ENCODE measurements around the gene ARMC3. TPM values are rescaled to one million over a fixed set of nuclear protein-coding genes. Genes with fewer than 3 reads are reported as not detected.

Gene ARMC3
- total and polyA plus RNA-seq, 9 donors = 1.6 to 39.8 (median 3.0) TPM; not detected in 4

DNA sequence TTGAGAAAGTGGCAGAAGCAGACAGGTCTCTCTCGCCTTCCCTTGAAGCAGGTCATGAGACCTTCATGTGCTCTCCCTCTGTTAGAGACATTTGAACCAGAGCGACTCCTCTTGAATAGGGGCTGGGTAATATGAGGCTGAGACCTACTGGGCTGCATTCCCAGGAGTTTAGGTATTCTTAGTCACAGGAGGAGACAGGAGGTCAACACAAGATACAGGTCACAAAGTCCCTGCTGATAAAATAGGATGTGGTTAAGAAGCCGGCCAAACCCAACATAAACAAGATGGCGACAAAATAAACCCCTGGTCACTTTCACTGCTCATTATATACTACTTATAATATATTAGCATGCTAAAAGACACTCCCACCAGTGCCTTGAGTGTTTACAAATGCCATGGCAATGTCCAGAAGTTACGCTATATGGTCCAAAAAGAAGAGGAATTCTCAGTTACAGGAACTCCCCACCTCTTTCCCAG lies 124.0 kb downstream of the ARMC3 start:
- Histone ChIP-seq H3K27ac (no peak overlapping the region), H3K9me3 (no peaks in the 10 kb centered on the region), H3K4me3 (no peak overlapping the region), H3K4me1 (ENCODE audit: insufficient read depth) (no peaks in the 10 kb centered on the region), H3K27me3 (no peaks in the 10 kb centered on the region), H3K36me3 (no peaks in the 10 kb centered on the region)
- TF ChIP-seq, protein P1, sequence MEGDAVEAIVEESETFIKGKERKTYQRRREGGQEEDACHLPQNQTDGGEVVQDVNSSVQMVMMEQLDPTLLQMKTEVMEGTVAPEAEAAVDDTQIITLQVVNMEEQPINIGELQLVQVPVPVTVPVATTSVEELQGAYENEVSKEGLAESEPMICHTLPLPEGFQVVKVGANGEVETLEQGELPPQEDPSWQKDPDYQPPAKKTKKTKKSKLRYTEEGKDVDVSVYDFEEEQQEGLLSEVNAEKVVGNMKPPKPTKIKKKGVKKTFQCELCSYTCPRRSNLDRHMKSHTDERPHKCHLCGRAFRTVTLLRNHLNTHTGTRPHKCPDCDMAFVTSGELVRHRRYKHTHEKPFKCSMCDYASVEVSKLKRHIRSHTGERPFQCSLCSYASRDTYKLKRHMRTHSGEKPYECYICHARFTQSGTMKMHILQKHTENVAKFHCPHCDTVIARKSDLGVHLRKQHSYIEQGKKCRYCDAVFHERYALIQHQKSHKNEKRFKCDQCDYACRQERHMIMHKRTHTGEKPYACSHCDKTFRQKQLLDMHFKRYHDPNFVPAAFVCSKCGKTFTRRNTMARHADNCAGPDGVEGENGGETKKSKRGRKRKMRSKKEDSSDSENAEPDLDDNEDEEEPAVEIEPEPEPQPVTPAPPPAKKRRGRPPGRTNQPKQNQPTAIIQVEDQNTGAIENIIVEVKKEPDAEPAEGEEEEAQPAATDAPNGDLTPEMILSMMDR (IDR thresholded peaks at IDR 0.05) = no peak
- TF ChIP-seq POLR2A (IDR thresholded peaks at IDR 0.05) = no peak
- WGBS, 3 donors = 73 to 89% (median 82%) methylated on average over 5 of the region's 5 CpGs
- intact Hi-C loops (cut with DNase I) = no loop called here
- DNase-seq = no peak

DNA sequence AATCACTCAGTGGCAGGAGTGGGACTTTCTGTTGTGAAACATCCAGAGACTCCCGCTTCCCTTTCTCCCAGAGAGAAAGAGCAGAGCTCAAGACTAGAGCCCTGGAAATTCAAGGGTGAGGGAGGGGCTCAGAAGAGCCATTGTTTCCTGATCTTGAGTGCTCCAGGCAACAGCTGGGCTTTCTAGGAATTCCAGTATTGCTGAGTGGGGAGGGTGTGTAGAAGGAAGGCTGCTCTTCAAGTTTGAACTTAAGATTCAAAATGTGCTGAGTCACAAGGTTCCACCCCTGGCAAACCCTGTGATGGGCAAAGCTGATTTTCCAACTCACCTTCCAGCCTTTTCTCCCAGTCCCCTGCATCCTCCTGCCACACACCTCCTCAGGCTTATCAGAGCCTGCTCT lies 125.2 kb downstream of the ARMC3 start:
- 4 to 35% (median 29%) methylated on average over 1 of the region's 1 CpG for WGBS, 3 donors
- no peak overlapping the region for H3K4me3 ChIP-seq
- no peak overlapping the region for H3K27ac ChIP-seq
- no peaks in the 10 kb centered on the region for H3K36me3 ChIP-seq
- no peaks in the 10 kb centered on the region for H3K27me3 ChIP-seq
- DNase-seq = no peak
- no peak for TF ChIP-seq EP300 (IDR thresholded peaks at IDR 0.05)
- TF ChIP-seq, protein P1 (IDR thresholded peaks at IDR 0.05) = no peak
- no peak for TF ChIP-seq POLR2A (IDR thresholded peaks at IDR 0.05)
- no peaks in the 10 kb centered on the region for H3K4me1 ChIP-seq (ENCODE audit: insufficient read depth)
- intact Hi-C loops (cut with DNase I) = no loop called here
- H3K9me3 ChIP-seq = no peaks in the 10 kb centered on the region

DNA sequence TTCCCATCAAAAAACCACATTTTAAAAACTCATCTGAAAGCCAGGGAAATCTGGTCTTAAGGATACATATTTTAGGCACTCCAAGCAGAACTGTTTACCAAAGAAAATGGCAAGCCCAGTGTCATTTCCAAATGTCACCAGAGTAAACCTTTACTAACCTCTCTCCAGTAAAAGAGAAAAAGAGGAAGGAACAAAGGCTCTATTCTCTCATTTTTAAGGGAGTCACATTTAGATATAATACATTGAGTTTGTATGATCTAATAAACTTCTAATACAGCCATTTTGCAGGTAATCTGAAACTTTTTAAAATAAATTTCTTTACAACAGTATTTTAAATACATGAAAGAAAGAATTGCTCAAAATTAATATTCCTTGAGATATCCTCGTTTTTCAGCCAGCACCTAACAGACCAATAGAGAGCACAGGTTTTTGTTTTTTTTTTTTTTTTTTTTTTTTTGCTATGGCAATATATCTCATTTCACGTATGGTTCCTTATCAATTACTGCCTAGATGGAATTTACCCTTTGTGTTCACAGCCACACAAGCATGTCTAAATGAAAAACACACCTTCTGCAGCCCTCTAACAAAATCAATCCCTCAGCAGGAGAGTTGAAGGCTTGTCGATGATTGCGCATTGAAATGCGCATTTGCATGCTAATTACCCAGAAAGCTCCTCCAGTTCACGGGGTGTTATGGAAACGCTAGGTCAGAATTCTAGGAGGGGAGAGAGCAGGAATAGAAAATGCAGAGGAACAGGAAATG lies 127.8 kb downstream of the ARMC3 start:
- H3K36me3 ChIP-seq = no peaks in the 10 kb centered on the region
- H3K4me3 ChIP-seq = no peak overlapping the region
- DNase-seq = no peak
- H3K27me3 ChIP-seq = no peaks in the 10 kb centered on the region
- no peaks in the 10 kb centered on the region for H3K9me3 ChIP-seq
- no peaks in the 10 kb centered on the region for H3K4me1 ChIP-seq (ENCODE audit: insufficient read depth)
- TF ChIP-seq, protein P1 (IDR thresholded peaks at IDR 0.05) = no peak
- TF ChIP-seq EP300 (IDR thresholded peaks at IDR 0.05) (no peak), POLR2A (IDR thresholded peaks at IDR 0.05) (no peak)
- WGBS, 3 donors = 49 to 63% (median 50%) methylated on average over 7 of the region's 7 CpGs
- no peak overlapping the region for H3K27ac ChIP-seq
- intact Hi-C loops (cut with DNase I) = no loop called here

DNA sequence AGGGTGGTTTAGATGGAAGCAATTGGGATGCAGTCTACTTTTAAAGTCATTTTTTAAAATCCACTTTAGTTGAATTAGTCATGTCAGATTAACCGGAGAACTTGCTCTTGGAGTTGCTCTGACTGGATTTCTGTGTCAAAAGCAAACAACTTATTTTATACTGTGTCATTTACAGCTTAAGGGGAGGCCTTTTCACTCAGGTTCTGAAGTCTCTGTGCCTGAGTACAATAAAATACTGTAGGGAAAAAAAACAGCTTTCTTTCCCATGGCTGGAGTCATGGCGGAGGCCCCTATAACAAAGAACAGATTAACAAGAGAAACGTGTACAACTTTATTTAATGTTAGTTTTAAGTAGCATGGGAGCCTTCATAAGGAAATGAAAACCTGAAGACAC lies 128.3 kb downstream of the ARMC3 start:
- TF ChIP-seq, protein P1 (IDR thresholded peaks at IDR 0.05) = no peak
- no peak for TF ChIP-seq POLR2A (IDR thresholded peaks at IDR 0.05)
- no peak for TF ChIP-seq EP300 (IDR thresholded peaks at IDR 0.05)
- 73 to 77% (median 74%) methylated on average over 3 of the region's 3 CpGs for whole genome bisulfite sequencing, 3 donors
- Histone ChIP-seq H3K4me3 (no peak overlapping the region), H3K36me3 (no peaks in the 10 kb centered on the region), H3K27ac (no peak overlapping the region), H3K9me3 (no peaks in the 10 kb centered on the region), H3K27me3 (no peaks in the 10 kb centered on the region), H3K4me1 (ENCODE audit: insufficient read depth) (no peaks in the 10 kb centered on the region)
- intact Hi-C loops (cut with DNase I) = no loop called here
- DNase-seq = no peak

All from ovary (tissue), 9 donors.